Measurements from ENCODE around the gene SYT1. TPM values are rescaled to one million over a fixed set of nuclear protein-coding genes. Genes with fewer than 3 reads are reported as not detected.

The SYT1 gene
- total and polyA plus RNA-seq, 8 donors, result 0.16 to 1.2 (median 0.26) TPM

DNA sequence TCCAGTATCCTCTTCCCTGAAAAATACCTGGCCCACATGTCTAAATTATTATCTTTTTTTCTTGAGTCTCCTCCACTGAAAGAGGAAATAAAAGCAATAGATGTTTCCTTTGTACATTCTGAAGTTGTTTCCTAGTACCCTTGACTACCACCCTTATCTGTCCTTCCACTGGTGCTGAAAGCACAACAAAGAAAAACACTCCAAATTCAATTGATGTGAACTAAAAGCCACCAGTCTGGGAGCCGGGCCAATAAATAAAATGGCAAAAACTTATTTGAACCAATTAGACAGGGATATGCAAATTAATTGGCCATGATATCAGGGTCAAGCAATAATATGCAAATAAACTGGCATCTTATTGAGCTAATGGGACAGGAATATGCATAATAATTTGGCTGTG is 495.7 kb downstream of the SYT1 start:
- intact Hi-C loops (cut with DNase I), result no loop called here
- Histone ChIP-seq H3K4me3 (no peak overlapping the region), H3K27ac (no peak overlapping the region), H3K36me3 (no peaks in the 10 kb centered on the region), H3K27me3 (no peaks in the 10 kb centered on the region), H3K4me1 (no peaks in the 10 kb centered on the region), H3K9me3 (no peaks in the 10 kb centered on the region)
- no peak for DNase-seq
- TF ChIP-seq, protein P1, sequence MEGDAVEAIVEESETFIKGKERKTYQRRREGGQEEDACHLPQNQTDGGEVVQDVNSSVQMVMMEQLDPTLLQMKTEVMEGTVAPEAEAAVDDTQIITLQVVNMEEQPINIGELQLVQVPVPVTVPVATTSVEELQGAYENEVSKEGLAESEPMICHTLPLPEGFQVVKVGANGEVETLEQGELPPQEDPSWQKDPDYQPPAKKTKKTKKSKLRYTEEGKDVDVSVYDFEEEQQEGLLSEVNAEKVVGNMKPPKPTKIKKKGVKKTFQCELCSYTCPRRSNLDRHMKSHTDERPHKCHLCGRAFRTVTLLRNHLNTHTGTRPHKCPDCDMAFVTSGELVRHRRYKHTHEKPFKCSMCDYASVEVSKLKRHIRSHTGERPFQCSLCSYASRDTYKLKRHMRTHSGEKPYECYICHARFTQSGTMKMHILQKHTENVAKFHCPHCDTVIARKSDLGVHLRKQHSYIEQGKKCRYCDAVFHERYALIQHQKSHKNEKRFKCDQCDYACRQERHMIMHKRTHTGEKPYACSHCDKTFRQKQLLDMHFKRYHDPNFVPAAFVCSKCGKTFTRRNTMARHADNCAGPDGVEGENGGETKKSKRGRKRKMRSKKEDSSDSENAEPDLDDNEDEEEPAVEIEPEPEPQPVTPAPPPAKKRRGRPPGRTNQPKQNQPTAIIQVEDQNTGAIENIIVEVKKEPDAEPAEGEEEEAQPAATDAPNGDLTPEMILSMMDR (IDR thresholded peaks at IDR 0.05), result no peak
- WGBS, 2 donors, result 51 to 71% methylated on average over 1 of the region's 1 CpG
- no peak for FAIRE-seq
- ATAC-seq, result no peak

DNA sequence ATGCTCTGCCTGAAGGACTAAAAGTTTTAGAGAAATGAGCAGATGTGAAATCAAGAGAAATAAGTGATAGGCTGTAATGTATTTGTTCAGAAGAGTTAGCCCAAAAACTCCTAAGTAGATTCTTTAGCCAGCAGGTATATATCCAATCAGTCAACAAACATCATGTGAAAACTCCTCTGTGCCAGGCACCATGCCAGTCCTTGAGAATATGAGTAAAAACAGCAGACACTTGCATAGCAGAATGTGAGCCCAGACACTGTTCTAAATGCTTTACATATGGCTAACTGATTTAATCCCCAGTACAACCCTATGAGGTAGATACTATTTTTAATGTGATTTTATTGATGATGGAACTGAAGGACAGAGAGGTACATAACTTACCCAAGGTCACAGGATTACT is 496.4 kb downstream of the SYT1 start:
- H3K4me1 ChIP-seq, result no peaks in the 10 kb centered on the region
- H3K27me3 ChIP-seq, result no peaks in the 10 kb centered on the region
- TF ChIP-seq, protein P1 (IDR thresholded peaks at IDR 0.05), result no peak
- intact Hi-C loops (cut with DNase I), result no loop called here
- no peak overlapping the region for H3K4me3 ChIP-seq
- H3K36me3 ChIP-seq, result no peaks in the 10 kb centered on the region
- no peak for DNase-seq
- ATAC-seq, result no peak
- no peak for FAIRE-seq
- no peak overlapping the region for H3K27ac ChIP-seq
- no peaks in the 10 kb centered on the region for H3K9me3 ChIP-seq

DNA sequence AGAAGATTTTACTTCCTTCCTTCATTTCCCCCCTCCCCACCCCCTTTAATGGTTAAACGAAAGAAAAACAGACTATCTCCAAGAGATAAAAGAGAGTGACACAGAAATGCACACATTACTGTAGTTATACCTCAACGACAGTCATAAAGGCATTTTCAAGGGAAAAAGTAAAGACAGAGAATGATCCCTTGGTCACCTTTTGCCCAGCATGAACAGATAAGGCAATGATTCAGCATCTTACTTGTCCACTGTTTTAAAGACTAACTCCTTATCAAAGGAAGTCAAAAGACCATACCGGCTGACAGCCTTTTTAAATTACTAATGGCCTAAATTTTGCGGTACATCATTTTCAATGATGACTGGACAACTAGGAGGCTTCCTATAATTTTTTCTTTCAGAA is 499.6 kb downstream of the SYT1 start:
- intact Hi-C loops (cut with DNase I), result no loop called here
- FAIRE-seq, result no peak
- WGBS, 2 donors, result 57 to 60% methylated on average over 4 of the region's 4 CpGs

DNA sequence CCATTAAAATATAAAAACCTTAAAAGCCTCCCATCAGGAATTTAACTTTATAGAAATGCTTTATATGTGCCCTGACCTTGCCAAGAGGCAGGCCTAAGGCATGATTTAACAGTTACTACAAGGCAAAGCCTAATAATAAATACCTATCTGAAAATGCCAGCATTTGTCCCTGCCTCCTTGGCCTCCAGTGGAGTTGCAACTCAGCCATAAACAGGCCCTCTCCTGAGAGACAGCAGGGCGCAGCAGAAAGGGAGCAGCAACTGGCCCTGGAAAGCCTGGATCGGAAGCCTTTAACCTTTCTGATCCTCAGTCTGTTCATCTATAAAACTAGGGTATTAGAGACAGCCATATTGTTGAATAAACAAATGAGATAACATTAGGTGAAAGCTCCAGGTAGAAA is 501.8 kb downstream of the SYT1 start:
- no peak for FAIRE-seq
- TF ChIP-seq, protein P1 (IDR thresholded peaks at IDR 0.05), result no peak
- no peak overlapping the region for H3K27ac ChIP-seq

More for the DNA sequence above, 499.6 kb downstream of the SYT1 start:
- Histone ChIP-seq H3K27me3 (no peaks in the 10 kb centered on the region), H3K36me3 (no peaks in the 10 kb centered on the region), H3K27ac (no peak overlapping the region), H3K4me1 (no peaks in the 10 kb centered on the region), H3K9me3 (no peaks in the 10 kb centered on the region), H3K4me3 (no peak overlapping the region)
- DNase-seq (no peak), ATAC-seq (no peak)
- TF ChIP-seq, protein P1 (IDR thresholded peaks at IDR 0.05), result no peak

DNA sequence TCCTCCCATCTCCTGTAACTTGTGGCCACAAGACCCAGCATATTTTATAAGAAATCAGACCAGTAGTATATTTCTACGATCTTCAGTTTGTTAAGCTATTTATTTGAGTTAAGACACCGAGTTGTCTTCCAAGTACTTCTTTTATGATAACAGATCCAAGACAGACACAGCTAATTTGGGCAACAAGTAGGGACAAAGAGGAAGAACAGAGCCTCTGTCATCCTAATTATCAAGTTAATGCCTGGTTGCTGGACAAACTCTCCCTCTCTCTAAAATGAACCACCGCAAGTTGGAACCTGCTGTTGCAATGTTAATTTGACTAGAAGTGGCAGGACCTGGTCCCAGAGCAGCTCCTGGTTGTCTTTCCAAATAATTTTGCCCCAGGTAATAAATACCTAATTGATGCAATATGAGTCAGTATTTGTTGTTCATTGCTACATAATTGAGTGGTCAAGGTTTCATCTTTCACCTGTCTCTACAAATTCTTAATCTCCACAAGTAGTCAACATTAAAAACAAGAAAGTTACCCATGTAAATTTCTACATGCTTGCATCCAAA is 502.5 kb downstream of the SYT1 start:
- intact Hi-C loops (cut with DNase I), result no loop called here
- no peak overlapping the region for H3K4me3 ChIP-seq
- no peak for FAIRE-seq
- DNase-seq, result no peak
- 73 to 79% methylated on average over 3 of the region's 3 CpGs for WGBS, 2 donors
- ATAC-seq, result no peak
- no peaks in the 10 kb centered on the region for H3K9me3 ChIP-seq
- H3K27me3 ChIP-seq, result no peaks in the 10 kb centered on the region
- no peaks in the 10 kb centered on the region for H3K4me1 ChIP-seq
- H3K36me3 ChIP-seq, result no peaks in the 10 kb centered on the region
- H3K27ac ChIP-seq, result no peak overlapping the region
- TF ChIP-seq, protein P1 (IDR thresholded peaks at IDR 0.05), result no peak

More for the DNA sequence above, 501.8 kb downstream of the SYT1 start:
- no peaks in the 10 kb centered on the region for H3K9me3 ChIP-seq
- whole genome bisulfite sequencing, 2 donors, result 91 to 94% methylated on average over 2 of the region's 2 CpGs
- H3K4me3 ChIP-seq, result no peak overlapping the region
- intact Hi-C loops (cut with DNase I), result no loop called here
- DNase-seq (no peak), ATAC-seq (no peak)
- no peaks in the 10 kb centered on the region for H3K27me3 ChIP-seq
- no peaks in the 10 kb centered on the region for H3K36me3 ChIP-seq
- H3K4me1 ChIP-seq, result no peaks in the 10 kb centered on the region
